ENCODE results near the gene RCOR1.

RCOR1 gene

DNA sequence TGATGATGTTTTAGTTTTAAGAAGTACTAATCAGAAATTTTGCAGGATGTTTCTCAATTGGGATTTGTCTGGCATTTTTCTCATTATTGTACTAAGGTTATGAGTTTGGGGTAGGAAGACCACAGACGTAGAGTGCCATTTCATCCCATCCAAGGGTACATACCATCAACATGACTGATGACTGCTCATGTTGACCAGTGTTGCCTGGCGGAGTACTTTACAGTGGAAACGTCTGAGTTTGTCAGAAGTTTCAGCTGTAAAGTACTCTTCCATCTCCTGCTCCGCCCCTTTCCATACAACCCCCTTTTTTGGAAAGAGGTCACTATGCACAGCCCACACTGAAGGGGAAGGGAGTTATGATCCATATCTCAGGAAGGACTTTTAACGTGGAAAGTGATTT lies 74.2 kb downstream of the RCOR1 start:
- TF ChIP-seq REST (IDR thresholded peaks at IDR 0.05; ENCODE audit: insufficient read depth in 1 of 2, low read depth in 2 of 2, low read length in 2 of 2) (no peak), POLR2AphosphoS5 (IDR thresholded peaks at IDR 0.05; ENCODE audit: low read depth, low read length) (no peak), SIN3A (IDR thresholded peaks at IDR 0.05; ENCODE audit: borderline replicate concordance, insufficient read depth, low read length) (no peak), FOXP2 (optimal IDR thresholded peaks at IDR 0.05; ENCODE audit: borderline replicate concordance, extremely low read depth, extremely low read length, insufficient read depth) (no peak), TAF1 (IDR thresholded peaks at IDR 0.05; ENCODE audit: borderline replicate concordance, insufficient read depth, low read length) (no peak)

GRCh38 chr14:102667703-102668102 lies 75.3 kb downstream of the RCOR1 start:
- TF ChIP-seq TAF1 (IDR thresholded peaks at IDR 0.05; ENCODE audit: borderline replicate concordance, insufficient read depth, low read length) (no peak), POLR2AphosphoS5 (IDR thresholded peaks at IDR 0.05; ENCODE audit: low read depth, low read length) (no peak), FOXP2 (optimal IDR thresholded peaks at IDR 0.05; ENCODE audit: borderline replicate concordance, extremely low read depth, extremely low read length, insufficient read depth) (no peak), SIN3A (IDR thresholded peaks at IDR 0.05; ENCODE audit: borderline replicate concordance, insufficient read depth, low read length) (no peak), REST (IDR thresholded peaks at IDR 0.05; ENCODE audit: insufficient read depth in 1 of 2, low read depth in 2 of 2, low read length in 2 of 2) (no peak)

DNA sequence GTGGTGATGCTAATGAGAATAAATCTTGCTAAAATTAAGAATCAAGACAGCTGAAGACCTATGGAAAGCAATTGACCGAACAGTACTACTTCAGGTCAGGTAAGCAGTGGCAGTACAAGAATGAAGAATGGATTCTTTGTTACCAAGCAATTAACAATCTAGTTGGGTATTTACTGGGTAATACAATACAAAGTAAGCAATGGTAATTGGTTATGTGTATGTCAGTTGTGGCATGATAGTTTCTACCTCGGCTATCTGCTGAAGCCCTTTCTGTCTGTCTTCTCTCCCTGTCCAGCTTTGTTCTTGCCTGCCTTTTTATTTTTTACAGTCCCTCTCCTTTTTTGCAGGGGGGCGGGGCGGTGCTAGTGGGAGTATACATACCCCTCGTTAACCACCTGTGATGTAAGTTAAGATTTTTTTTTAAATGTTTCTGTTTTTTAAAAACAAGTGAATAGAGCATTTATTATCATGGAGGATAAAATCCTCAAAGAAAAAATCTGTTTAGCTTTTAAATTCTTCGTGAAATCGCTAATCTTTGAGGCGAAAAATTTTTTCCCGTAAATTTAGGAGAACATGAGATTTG lies 75.9 kb downstream of the RCOR1 start:
- TF ChIP-seq SIN3A (IDR thresholded peaks at IDR 0.05; ENCODE audit: borderline replicate concordance, insufficient read depth, low read length) (no peak), REST (IDR thresholded peaks at IDR 0.05; ENCODE audit: insufficient read depth in 1 of 2, low read depth in 2 of 2, low read length in 2 of 2) (no peak), TAF1 (IDR thresholded peaks at IDR 0.05; ENCODE audit: borderline replicate concordance, insufficient read depth, low read length) (no peak), POLR2AphosphoS5 (IDR thresholded peaks at IDR 0.05; ENCODE audit: low read depth, low read length) (no peak), FOXP2 (optimal IDR thresholded peaks at IDR 0.05; ENCODE audit: borderline replicate concordance, extremely low read depth, extremely low read length, insufficient read depth) (no peak)

DNA sequence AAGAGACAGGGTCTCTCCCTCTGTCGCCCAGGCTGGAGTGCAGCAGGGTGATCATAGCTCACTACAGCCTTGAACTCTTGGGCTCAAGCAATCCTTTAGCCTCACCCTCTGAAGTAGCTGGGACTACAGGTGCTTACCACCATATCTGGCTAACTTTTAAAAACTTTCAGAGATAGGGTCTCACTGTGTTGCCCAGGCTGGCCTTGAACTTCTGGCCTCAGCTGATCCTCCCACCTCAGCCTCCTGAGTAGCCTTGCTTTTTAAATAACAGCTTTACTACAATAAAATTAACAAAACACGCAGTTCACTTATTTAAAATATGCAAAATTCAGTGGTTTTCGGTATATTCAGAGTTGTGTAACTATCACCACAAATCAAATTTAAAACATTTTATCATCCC lies 79.0 kb downstream of the RCOR1 start:
- no peak for TF ChIP-seq TAF1 (IDR thresholded peaks at IDR 0.05; ENCODE audit: borderline replicate concordance, insufficient read depth, low read length)
- TF ChIP-seq FOXP2 (optimal IDR thresholded peaks at IDR 0.05; ENCODE audit: borderline replicate concordance, extremely low read depth, extremely low read length, insufficient read depth), result no peak
- no peak for TF ChIP-seq REST (IDR thresholded peaks at IDR 0.05; ENCODE audit: insufficient read depth in 1 of 2, low read depth in 2 of 2, low read length in 2 of 2)
- TF ChIP-seq POLR2AphosphoS5 (IDR thresholded peaks at IDR 0.05; ENCODE audit: low read depth, low read length), result no peak
- no peak for TF ChIP-seq SIN3A (IDR thresholded peaks at IDR 0.05; ENCODE audit: borderline replicate concordance, insufficient read depth, low read length)
